GM21717 (cell line): ENCODE measurements around the gene ABLIM2.

Experiments used
- ATAC-seq: cut with Tn5 transposase; IDR thresholded peaks from one replicate; pipeline ENCODE4 v1.9.1; 2021; ENCODE audit warnings: mild to moderate bottlenecking, moderate library complexity; ENCODE audit not compliant: unreplicated experiment

ABLIM2 gene

GRCh38 chr4:8159537-8160232 is 1.1 kb upstream of the ABLIM2 start:
- no peak for ATAC-seq

GRCh38 chr4:8157944-8158709 is 486 bp downstream of the ABLIM2 start:
- peak; percentile 1 for ATAC-seq

- ATAC-seq: no peak
Measured at GRCh38 chr4:8157496-8157895, 1.1 kb downstream of the ABLIM2 start.

GRCh38 chr4:8156617-8157016 is 2.0 kb downstream of the ABLIM2 start:
- ATAC-seq: no peak

- ATAC-seq: no peak
Measured at GRCh38 chr4:8155660-8156421, 2.8 kb downstream of the ABLIM2 start.

- no peak for ATAC-seq
Measured at GRCh38 chr4:8155048-8155447, 3.6 kb downstream of the ABLIM2 start.

- ATAC-seq: no peak
Measured at GRCh38 chr4:8153441-8153840, 5.2 kb downstream of the ABLIM2 start.

GRCh38 chr4:8152865-8153257 is 5.8 kb downstream of the ABLIM2 start:
- no peak for ATAC-seq

GRCh38 chr4:8152090-8152864 is 6.3 kb downstream of the ABLIM2 start:
- ATAC-seq: no peak

GRCh38 chr4:8151165-8151650 is 7.4 kb downstream of the ABLIM2 start:
- ATAC-seq: no peak

GRCh38 chr4:8150152-8151090 is 8.2 kb downstream of the ABLIM2 start:
- no peak for ATAC-seq

- no peak for ATAC-seq
Measured at GRCh38 chr4:8149664-8150063, 8.9 kb downstream of the ABLIM2 start.

GRCh38 chr4:8148785-8149435 is 9.7 kb downstream of the ABLIM2 start:
- no peak for ATAC-seq

GRCh38 chr4:8148159-8148558 is 10.5 kb downstream of the ABLIM2 start:
- no peak for ATAC-seq

- no peak for ATAC-seq
Measured at GRCh38 chr4:8147231-8147970, 11.2 kb downstream of the ABLIM2 start.

GRCh38 chr4:8146157-8146556 is 12.5 kb downstream of the ABLIM2 start:
- no peak for ATAC-seq

- ATAC-seq: no peak
Measured at GRCh38 chr4:8144359-8144758, 14.3 kb downstream of the ABLIM2 start.

GRCh38 chr4:8143392-8144140 is 15.0 kb downstream of the ABLIM2 start:
- no peak for ATAC-seq
